GM18867 (cell line): ENCODE measurements around the gene PDPN.
"Not testable (repeated sequence)": the region's sequence is repeated elsewhere in the genome, so short reads cannot be mapped to it uniquely, and the experiment has no call there.

Experiments used
- ATAC-seq: cut with Tn5 transposase; IDR thresholded peaks from one replicate; pipeline ENCODE4 v1.9.1; 2021; ENCODE audit warnings: mild to moderate bottlenecking, moderate library complexity; ENCODE audit not compliant: unreplicated experiment

Gene PDPN, protein sequence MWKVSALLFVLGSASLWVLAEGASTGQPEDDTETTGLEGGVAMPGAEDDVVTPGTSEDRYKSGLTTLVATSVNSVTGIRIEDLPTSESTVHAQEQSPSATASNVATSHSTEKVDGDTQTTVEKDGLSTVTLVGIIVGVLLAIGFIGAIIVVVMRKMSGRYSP

DNA sequence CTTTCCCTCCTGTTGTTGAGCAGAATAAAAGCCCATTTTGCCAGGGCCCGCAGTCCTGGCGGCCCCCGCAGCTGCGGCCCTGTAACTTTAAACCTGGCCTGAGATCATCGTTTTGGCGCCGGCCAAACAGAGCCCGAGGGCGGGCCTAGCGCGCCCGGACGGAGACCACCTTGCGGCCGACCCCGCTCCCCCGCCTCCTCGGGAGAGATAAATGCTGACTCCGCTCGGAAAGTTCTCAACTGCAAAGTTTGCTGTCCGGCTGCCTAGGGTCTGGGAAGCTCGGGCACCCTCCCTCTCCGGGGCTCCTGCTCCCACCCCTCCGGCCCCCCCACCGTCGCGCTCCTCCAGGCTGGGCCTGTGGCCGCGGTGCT is at the start of gene PDPN:
TSS of gene PDPN (plus strand) at position 238 of the 371 bp plus-strand sequence. CDS start 202 bp downstream, outside the sequence.
- ATAC-seq: no peak

DNA sequence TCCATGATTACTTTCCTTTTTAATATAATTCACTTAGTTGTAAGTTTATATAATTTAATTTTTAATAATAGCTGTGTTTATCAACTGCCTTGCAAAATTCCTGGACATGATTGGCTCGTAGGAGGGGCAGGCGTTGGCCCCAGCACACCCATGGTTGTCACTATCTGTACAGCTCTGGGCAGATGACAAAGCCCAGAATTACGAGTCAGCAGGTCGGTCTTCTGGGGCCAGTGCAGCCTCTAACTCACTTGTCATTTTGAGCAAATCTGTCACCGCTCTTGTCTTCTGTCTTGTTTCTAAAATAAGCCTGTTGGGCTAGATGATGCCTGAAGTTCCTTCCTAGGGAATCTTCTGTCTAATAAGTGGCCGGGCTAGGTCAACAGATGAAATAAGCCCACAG is 48.4 kb upstream of the PDPN start:
- ATAC-seq: no peak

DNA sequence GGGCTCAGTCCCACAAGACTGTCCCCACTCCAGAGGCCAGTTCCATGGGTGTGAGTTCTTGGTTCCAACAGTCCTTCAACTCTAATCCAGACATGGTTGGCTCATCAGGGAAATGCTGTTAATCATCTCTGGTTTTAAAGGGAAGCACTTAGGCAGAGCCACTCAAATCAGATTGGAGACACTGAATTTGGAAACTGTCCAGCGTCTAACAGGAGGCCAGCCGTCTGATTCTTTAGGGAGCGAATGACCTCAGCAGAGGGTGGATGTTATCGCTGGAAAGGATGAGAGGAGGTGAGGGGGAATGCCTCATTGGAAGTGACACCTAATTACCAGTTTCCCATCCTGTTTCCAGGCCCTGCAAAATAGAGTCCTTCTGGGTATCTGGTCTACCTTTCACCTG is 47.1 kb upstream of the PDPN start:
- ATAC-seq: no peak

DNA sequence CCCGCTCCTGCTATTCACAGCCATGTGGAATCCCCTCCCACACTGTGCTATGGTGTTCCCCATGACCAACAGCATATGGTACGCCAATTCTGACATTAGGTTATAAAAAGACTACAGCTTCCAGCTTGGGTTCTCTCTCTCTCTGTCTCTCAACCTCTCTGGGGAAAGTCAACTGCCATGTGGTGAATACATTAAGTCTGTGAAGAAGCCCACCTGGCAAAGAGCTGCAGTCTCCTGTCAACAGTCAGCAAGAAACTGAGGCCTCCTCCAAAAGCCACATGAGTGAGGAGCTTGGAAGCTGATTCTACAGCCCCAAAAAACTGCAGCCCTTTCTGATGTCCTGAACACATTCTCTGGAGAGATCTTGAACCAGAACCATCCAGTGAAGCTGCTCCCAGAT is 44.8 kb upstream of the PDPN start:
- no peak for ATAC-seq

GRCh38 chr1:13539683-13540082 is 43.9 kb upstream of the PDPN start:
- no peak for ATAC-seq

DNA sequence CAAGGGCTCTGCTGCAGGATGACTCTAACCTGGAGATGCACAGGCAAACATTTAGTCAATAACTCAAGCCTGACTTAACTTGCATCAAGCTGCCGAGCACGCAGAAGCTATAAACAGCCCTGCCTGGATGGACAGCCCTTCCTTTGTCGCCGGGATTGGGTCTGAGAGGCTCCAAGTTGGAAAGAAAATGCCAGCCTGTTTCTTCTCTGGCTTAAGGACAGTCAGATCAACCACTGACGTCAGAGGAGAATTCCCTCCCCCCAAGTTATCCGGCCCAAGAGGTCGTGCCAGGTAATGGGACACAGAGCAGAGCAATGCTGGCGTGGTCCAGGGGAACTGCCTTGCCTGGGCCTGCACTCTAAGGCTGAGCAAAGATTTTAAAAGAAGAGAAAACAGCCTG is 42.8 kb upstream of the PDPN start:
- no peak for ATAC-seq

- ATAC-seq: no peak
These were observed 42.0 kb upstream of the PDPN start for GRCh38 chr1:13541435-13542215.

GRCh38 chr1:13543451-13544220 is 40.0 kb upstream of the PDPN start:
- ATAC-seq: no peak

- no peak for ATAC-seq
These were observed 39.4 kb upstream of the PDPN start for GRCh38 chr1:13544221-13544556.

GRCh38 chr1:13546791-13547190 is 36.8 kb upstream of the PDPN start:
- no peak for ATAC-seq

DNA sequence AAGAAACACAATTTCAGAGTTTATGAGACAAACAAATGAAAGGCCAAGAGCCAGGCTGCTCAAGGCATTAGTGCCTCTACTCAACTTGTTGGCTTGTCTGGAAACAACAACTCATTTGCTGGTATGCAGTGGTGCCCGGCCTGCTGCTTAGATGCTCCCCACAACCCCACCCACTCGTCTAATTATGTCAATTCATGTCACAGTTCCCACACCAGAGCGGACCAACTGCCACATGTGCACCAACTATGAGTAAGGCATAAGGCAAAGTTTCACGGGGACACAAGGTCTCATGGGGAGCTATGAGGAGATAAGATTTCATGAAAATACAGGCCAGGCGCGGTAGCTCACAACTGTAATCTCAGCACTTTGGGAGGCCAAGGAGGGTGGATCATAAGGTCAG is 35.4 kb upstream of the PDPN start:
- no peak for ATAC-seq

DNA sequence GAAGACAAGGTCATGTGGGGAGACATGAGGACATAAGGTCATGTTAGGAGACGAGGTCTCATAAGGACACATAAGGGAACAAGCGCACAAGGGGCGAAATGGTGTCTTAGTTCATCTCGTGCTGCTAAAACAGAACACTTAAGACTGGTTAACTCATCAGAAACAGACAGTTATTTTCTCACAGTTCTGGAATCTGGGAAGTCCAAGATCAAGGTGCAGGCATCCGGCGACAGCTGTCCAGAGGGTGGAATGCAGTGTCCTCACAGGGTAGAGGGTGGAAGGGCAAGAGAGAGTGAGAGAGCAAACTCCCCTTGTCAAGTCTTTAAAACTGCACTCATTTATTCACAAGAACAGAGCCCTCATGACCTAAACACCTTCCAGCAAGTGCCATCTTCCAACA is 34.6 kb upstream of the PDPN start:
- no peak for ATAC-seq

DNA sequence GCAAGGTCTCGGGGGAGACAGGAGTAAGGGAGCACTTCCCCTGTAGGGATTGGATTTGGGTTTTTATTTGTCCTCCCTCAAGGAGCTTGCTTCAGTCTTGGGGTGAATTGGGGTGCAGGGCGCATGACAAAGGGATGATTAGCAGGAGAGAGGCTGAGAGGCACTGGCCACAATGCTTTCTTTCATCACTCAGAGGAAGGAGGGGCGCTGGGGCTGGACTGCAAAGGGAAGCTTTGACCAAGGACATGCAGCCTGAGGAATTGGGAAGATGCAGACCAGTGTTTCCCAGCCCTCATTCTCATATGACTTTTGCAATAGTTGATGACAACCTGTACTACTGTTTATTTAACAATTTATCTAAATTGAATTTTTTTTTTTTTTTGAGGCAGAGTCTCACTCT is 34.1 kb upstream of the PDPN start:
- no peak for ATAC-seq

DNA sequence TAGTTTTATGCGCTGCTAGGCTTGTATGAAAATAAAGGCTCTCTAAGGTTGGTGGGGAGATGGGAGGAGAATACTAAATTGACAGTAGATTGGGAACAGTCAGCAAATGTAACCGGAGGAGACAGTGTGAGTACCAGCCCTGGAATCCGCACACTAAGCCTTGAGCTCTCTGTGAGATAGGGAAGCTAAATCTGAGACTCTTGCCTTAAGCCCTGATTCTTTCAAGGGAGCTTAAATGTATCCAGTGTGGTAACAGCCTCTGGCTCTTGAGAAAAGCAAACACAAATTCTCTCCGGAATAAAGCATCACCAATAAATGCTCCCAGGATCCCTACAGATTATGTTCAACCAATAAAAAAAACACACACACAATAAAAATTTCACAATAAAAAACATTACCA is 33.0 kb upstream of the PDPN start:
- no peak for ATAC-seq

DNA sequence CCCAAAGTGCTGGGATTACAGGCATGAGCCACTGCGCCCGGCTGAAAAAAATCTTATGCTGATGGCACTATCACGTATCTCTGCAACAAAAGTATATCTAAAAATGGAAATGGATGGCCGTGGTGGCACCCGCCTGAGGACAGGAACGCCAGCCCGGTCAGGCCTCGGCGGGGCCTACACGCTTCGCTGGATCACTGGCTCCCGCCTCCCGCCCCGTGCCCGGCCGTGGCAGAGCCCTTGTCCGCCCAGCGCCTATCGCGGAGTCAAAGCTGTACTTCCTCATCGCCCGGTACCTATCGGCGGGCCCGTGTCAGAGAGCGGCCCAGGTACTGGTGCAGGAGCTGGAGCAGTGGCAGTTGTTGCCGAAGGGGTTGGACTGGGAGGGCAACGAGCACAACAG is 28.8 kb upstream of the PDPN start:
- no peak for ATAC-seq

DNA sequence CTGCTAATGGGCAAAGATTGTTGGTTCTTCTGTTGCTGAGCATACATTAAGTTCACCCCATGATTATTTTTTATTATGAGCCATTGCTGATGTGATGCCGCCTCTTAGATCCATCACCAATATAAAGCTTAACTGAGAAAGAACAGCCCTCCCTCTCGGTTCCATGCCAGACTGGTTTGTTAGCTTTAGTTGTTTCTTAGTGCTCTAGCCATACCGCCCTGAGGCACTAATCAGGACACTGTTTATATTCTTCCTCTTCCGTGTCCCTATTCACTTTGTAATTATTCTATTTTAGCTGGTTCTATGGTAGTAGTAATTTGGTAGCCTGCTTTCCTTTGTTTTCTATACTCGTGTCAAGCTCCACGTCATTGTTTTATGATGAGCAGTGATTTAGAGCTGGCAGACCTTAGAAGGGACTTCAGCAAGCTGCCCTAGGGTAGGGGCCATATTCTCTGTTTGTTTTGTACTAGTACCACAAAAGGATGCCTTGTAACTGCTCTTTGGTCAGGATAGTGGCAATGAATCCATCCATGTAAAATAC is 27.3 kb upstream of the PDPN start:
- no peak for ATAC-seq

DNA sequence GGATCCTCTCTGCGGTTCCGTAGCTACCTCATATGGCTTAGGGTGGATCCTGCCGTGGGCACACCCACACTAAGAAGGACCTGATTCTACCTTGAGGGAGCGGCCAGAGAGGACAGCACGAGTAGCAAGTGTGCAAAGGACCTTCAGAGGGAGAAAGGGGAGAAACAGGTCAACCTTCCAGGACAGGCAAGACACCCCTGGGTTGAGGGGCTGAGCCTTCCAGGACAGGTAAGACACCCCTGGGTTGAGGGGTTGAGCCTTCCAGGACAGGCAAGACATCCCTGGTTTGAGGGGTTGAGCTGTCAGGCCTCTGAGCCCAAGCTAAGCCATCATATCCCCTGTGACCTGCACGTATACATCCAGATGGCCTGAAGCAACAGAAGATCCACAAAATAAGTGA is 23.1 kb upstream of the PDPN start:
- no peak for ATAC-seq

DNA sequence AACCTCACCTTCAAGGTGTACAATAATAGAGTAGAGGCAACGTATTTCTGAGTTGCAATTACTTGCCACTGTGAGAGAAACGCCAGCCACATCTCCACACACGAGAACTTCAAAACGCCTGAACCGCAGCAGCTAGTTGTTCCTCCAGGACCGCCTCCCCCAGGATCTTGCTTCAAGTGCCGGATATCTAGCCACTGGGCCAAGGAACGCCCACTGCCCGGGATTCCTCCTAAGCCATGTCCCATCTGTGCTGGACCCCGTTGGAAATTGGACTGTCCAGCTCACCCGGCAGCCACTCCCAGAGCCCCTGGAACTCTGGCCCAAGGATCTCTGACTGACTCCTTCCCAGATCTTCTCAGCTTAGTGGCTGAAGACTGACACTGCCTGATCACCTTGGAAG is 20.7 kb upstream of the PDPN start:
- not testable (repeated sequence) for ATAC-seq

GRCh38 chr1:13564073-13564472 is 19.6 kb upstream of the PDPN start:
- ATAC-seq: no peak

GRCh38 chr1:13570435-13570834 is 13.2 kb upstream of the PDPN start:
- not testable (repeated sequence) for ATAC-seq

- no peak for ATAC-seq
These were observed 12.7 kb upstream of the PDPN start for GRCh38 chr1:13570924-13571323.

GRCh38 chr1:13573586-13573985 is 10.0 kb upstream of the PDPN start:
- ATAC-seq: no peak
